OCI-LY7 (cell line): Measurements from ENCODE around the gene FKBP1B. TPM values are rescaled to one million over a fixed set of nuclear protein-coding genes. Genes with fewer than 3 reads are reported as not detected.

Experiments
- BruUV-seq: library from RNA; stranded (reverse); fragments of 400-500 nt; replicated peaks from 2 replicates; lab custom pipeline; 2021; lab: Mats Ljungman, UMichigan
- CTCF ChIA-PET: fragments of 300-600 bp; sonication (Branson Sonifier 250); formaldehyde crosslinking; loops from one replicate; lab custom pipeline; 2022; ENCODE audit warnings: antibody characterized with exemption; ENCODE audit not compliant: unreplicated experiment; lab: Charles Lee
- POLR2A ChIA-PET: fragments of 300-600 bp; sonication (Branson Sonifier 250); formaldehyde crosslinking; loops from one replicate; lab custom pipeline; 2022; ENCODE audit warnings: antibody characterized with exemption; lab: Charles Lee
- DNase-seq: peaks from one replicate; pipeline ENCODE4 v3.0.0-alpha.2; 2015; ENCODE audit warnings: low spot score
- H2AFZ ChIP-seq: fragments of 200-600 bp; sonication (generic), shearing (Covaris generic); 2 replicates; pipeline ENCODE4 v1.6.1; 2014; ENCODE audit warnings: mild to moderate bottlenecking, antibody characterized with exemption, low read length, moderate library complexity
- H3K27ac ChIP-seq: fragments of 200-600 bp; sonication (generic); 2 replicates; pipeline ENCODE4 v1.5.1; 2014; ENCODE audit warnings: mixed run types, low read depth, mild to moderate bottlenecking, moderate library complexity, low read length, inconsistent platforms; ENCODE audit not compliant: poor library complexity, severe bottlenecking
- H3K36me3 ChIP-seq: fragments of 200-600 bp; sonication (generic); 2 replicates; pipeline ENCODE4 v1.6.1; 2014; ENCODE audit warnings: mild to moderate bottlenecking, antibody characterized with exemption, low read length, moderate library complexity, mixed read lengths; ENCODE audit not compliant: insufficient read depth
- H3K4me1 ChIP-seq: fragments of 200-600 bp; sonication (generic); 2 replicates; pipeline ENCODE4 v1.5.1; 2014; ENCODE audit warnings: mild to moderate bottlenecking, low read length; ENCODE audit not compliant: insufficient read depth, poor library complexity, severe bottlenecking
- H3K4me2 ChIP-seq: fragments of 200-600 bp; sonication (generic); 2 replicates; pipeline ENCODE4 v1.6.1; 2014; ENCODE audit warnings: mild to moderate bottlenecking, low read length
- H3K4me3 ChIP-seq: fragments of 200-600 bp; sonication (generic); 2 replicates; pipeline ENCODE4 v1.5.1; 2014; ENCODE audit warnings: mild to moderate bottlenecking, low read depth, low read length; ENCODE audit not compliant: poor library complexity, severe bottlenecking
- H3K79me2 ChIP-seq: fragments of 200-600 bp; sonication (generic); 2 replicates; pipeline ENCODE4 v1.6.1; 2016; ENCODE audit warnings: low read depth, mild to moderate bottlenecking, low read length, moderate library complexity, mixed read lengths; ENCODE audit not compliant: insufficient read depth
- H3K9me2 ChIP-seq: fragments of 200-600 bp; sonication (generic); 2 replicates; pipeline ENCODE4 v1.6.1; 2016; ENCODE audit warnings: mild to moderate bottlenecking, low read length, mixed read lengths; ENCODE audit not compliant: insufficient read depth
- H3K9me3 ChIP-seq: fragments of 200-600 bp; sonication (generic); 2 replicates; pipeline ENCODE4 v1.6.1; 2014; ENCODE audit warnings: mild to moderate bottlenecking, mixed run types, low read length, mixed read lengths
- H4K20me1 ChIP-seq: fragments of 200-600 bp; sonication (generic); 2 replicates; pipeline ENCODE4 v1.6.1; 2014; ENCODE audit warnings: mild to moderate bottlenecking, antibody characterized with exemption, low read length, moderate library complexity, mixed read lengths; ENCODE audit not compliant: insufficient read depth
- CTCF ChIP-seq: fragments of 200-600 bp; sonication (generic); conservative IDR thresholded peaks from 2 replicates; pipeline ENCODE4 v1.5.1; 2014; ENCODE audit warnings: mild to moderate bottlenecking, antibody characterized with exemption, low read length, moderate library complexity, mixed read lengths
- EZH2phosphoT487 ChIP-seq: fragments of 200-600 bp; sonication (generic); IDR thresholded peaks from 2 replicates; pipeline ENCODE4 v1.6.1; 2018; ENCODE audit warnings: low read depth, borderline replicate concordance, mild to moderate bottlenecking, mixed run types, antibody characterized with exemption, low read length, moderate library complexity, mixed read lengths
- intact Hi-C: fragments of 100-400 bp; cut with micrococcal nuclease; formaldehyde crosslinking; loops from one replicate; pipeline ENCODE4 v1.10.0; 2022; ENCODE audit not compliant: unreplicated experiment
- total RNA-seq, 2 experiments: library from RNA; depleted of rRNA in 1 of 2; stranded (reverse); fragments of >200 nt in 1 of 2; shearing (Covaris generic) in 1 of 2; gene quantifications; 2 replicates each; pipeline ENCODE4 v1.2.3, GENCODE V29; 2014 to 2022

The FKBP1B gene
- total RNA-seq, 2 experiments from 2014 or later = 1.5 to 3.2 TPM

- intact Hi-C loops = no loop called here
- CTCF ChIA-PET = interaction anchor here (0.6 kb wide), 2 partner anchors 14 to 87 kb away, joined by 6 read pairs; no protein-coding TSS in a partner anchor
These were observed 54.6 kb downstream of the FKBP1B start for GRCh38 chr2:24104110-24104650.

GRCh38 chr2:24104906-24105305 lies 55.4 kb downstream of the FKBP1B start:
- Histone ChIP-seq H3K79me2 (no peaks in the 10 kb centered on the region), H2AFZ (no peak overlapping the region), H3K4me2 (no peak overlapping the region), H3K9me2 (no peaks in the 10 kb centered on the region), H3K4me3 (no peak overlapping the region), H3K4me1 (no peaks in the 10 kb centered on the region), H3K36me3 (no peaks in the 10 kb centered on the region), H4K20me1 (no peaks in the 10 kb centered on the region), H3K27ac (no peak overlapping the region), H3K9me3 (no peaks in the 10 kb centered on the region)
- BruUV-seq = no TSS peak
- TF ChIP-seq EZH2phosphoT487 (no peak), CTCF (no peak)
- intact Hi-C loops = no loop called here
- ChIA-PET CTCF (interaction anchor here (0.6 kb wide), 2 partner anchors 13 to 86 kb away, joined by 6 read pairs; no protein-coding TSS in a partner anchor), POLR2A (no interaction called here)
- DNase-seq = no peak

More at GRCh38 chr2:24104110-24104650, 54.6 kb downstream of the FKBP1B start:
- Histone ChIP-seq H3K27ac (no peak overlapping the region), H3K4me2 (no peak overlapping the region), H3K4me3 (no peak overlapping the region), H3K79me2 (no peaks in the 10 kb centered on the region), H3K9me3 (no peaks in the 10 kb centered on the region), H4K20me1 (no peaks in the 10 kb centered on the region), H2AFZ (no peak overlapping the region), H3K9me2 (no peaks in the 10 kb centered on the region), H3K4me1 (no peaks in the 10 kb centered on the region), H3K36me3 (no peaks in the 10 kb centered on the region)
- DNase-seq = no peak
- no TSS peak for BruUV-seq
- TF ChIP-seq CTCF = no peak
- POLR2A ChIA-PET = no interaction called here

GRCh38 chr2:24105816-24106215 lies 56.3 kb downstream of the FKBP1B start:
- no peak for TF ChIP-seq CTCF
- TF ChIP-seq EZH2phosphoT487 = no peak
- intact Hi-C loops = no loop called here
- Histone ChIP-seq H3K4me3 (no peak overlapping the region), H3K9me3 (no peaks in the 10 kb centered on the region), H3K4me1 (no peaks in the 10 kb centered on the region), H3K4me2 (no peak overlapping the region), H4K20me1 (no peaks in the 10 kb centered on the region), H3K36me3 (no peaks in the 10 kb centered on the region), H3K9me2 (no peaks in the 10 kb centered on the region), H3K27ac (no peak overlapping the region), H2AFZ (no peak overlapping the region), H3K79me2 (no peaks in the 10 kb centered on the region)
- no peak for DNase-seq
- no TSS peak for BruUV-seq
- POLR2A ChIA-PET = interaction anchor here (0.6 kb wide), 1 partner anchor 1459 kb away, joined by 3 read pairs; no protein-coding TSS in a partner anchor
- CTCF ChIA-PET = no interaction called here
